Fibroblast of peridontal ligament (primary cell): ENCODE measurements around the gene AVEN.
"Not testable (repeated sequence)": the region's sequence is repeated elsewhere in the genome, so short reads cannot be mapped to it uniquely, and the experiment has no call there.

Source experiments
- DNase-seq: peaks from one replicate; pipeline ENCODE4 v3.0.0-alpha.2; 2010; ENCODE audit errors: extremely low read depth

Gene AVEN

DNA sequence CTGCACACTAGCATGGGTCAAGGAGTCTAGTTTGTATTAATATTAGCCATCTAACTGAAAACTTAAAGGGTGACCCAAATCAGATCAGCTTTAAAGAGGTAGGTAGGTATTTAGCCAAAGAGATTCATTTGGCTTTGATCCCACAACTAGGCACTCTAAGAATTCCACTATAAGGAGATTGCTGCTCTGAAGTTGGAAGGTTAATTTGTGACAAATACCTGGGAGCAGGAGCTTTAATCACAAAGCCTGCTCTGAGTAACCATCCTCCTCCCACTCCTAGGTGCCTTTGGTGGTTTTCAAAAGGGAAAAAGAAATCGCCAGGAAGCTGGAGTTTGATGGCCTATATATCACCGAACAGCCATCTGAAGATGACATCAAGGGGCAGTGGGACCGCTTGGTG lies 191.0 kb downstream of the AVEN start:
- DNase-seq: no peak

DNA sequence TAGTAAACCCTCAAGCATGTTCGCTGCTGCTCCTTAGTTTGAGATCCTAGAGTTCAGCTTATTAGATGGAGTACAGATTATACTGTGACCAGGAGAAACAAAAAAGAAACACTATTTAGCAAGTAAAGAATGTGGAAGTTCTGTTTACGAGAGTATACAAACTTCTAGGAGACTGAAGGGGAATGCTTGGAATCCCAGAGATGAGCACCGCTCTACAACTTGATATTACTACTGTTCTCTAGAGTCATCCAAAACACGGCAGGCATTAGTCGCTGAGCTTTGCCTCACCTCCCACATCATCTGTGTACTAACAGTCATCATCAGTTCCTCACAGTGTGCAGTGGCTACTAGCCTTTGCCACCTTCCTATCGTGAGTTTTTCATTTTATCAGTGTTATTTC lies 192.1 kb downstream of the AVEN start:
- no peak for DNase-seq

DNA sequence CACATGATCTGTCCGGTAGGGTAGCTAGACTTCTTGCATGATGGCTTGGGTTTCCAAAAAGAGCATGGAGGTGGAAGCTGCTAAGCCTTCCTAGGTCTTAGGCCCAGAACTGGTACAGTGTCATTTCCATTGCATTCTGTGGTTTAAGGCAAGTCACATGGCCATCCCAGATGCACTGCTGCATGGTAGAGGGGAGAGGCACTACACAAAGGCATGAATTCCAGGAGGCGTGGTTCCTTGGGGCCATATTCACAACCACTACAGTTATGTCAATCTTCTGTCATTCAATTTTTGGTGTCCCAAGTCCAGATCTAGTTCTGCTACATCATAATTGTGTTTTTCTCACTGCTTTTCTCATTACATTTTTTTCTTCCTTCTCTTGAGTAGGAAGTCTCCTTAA lies 192.9 kb downstream of the AVEN start:
- no peak for DNase-seq

DNA sequence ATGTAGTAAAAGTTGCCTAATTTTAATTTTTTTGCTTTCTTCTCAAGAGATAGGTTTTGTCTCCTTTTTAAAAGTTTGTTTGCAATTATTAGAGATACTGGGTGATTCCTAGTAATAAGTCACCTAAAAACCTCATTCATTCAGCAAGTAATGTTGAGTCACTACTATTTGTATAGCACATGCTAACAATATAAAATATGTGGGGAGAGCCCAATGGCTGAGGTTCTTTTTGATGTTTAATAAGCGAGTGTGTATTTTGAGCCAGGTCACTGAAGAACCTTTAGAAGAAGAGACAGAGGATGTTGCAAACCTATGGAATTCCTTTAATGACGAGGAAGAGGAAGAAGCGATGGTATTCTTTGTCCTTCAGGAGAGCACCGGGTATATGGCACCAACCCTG lies 194.4 kb downstream of the AVEN start:
- DNase-seq: no peak

GRCh38 chr15:33844186-33844585 lies 194.8 kb downstream of the AVEN start:
- no peak for DNase-seq

GRCh38 chr15:33840615-33841014 lies 198.4 kb downstream of the AVEN start:
- DNase-seq: no peak

DNA sequence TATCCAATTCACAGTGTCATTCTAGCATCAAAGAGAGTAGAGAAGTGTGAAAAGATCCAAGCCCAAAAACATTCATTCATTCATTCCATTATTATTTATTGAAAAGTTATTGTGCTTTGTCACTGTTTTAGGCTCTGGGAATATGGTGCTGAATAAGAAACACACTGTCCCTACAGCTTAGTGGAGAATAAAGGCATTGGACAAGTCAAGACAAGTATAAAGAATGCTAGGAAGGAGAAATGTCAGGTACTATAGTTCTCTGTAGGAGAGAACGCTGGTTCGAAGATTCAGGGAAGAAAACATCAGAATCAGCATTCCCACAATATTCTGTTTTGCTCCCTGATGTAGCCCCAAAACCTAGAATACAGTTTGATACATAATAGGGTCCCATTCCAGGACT lies 199.5 kb downstream of the AVEN start:
- DNase-seq: no peak

GRCh38 chr15:33837294-33837693 lies 201.7 kb downstream of the AVEN start:
- no peak for DNase-seq

- DNase-seq: no peak
Measured at GRCh38 chr15:33834892-33835743, 203.9 kb downstream of the AVEN start.

- DNase-seq: no peak
Measured at GRCh38 chr15:33831646-33832045, 207.4 kb downstream of the AVEN start.

DNA sequence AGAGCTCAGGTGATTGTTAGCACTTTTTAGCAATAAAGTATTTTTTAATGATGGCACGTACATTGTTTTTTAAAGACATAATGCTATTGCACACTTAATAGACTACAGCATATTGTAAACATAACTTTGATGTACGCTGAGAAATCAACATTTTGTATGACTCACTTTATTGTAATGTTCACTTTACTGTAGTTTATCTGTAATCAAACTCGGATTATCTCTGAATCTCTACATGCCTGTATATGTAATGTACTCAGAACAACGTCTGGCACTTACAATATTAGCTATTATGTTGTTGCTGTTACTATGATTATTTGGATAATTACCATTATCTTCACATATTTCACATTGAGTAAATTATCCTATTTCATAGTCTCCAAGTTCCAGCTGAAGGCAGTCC lies 208.7 kb downstream of the AVEN start:
- no peak for DNase-seq

DNA sequence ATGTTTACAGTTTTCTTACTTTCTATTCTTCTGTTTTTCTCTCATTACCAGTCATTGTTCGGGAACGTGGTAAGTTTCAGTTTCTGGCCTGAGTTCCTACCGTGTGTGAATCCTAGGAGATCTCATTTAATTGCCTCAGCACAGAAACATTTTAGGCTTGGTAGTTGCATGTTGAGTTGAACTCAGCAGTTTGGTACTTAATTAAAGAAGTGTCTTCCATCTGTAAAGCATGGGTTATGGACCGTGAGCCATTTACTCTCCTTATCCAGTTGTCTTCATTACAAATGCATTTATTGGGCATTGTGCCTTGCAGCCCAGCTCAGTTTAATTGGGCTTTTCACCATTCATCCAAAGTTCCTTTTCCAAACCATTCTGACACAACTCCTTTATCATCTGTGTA lies 212.8 kb downstream of the AVEN start:
- no peak for DNase-seq

GRCh38 chr15:33825453-33825852 lies 213.6 kb downstream of the AVEN start:
- DNase-seq: no peak

DNA sequence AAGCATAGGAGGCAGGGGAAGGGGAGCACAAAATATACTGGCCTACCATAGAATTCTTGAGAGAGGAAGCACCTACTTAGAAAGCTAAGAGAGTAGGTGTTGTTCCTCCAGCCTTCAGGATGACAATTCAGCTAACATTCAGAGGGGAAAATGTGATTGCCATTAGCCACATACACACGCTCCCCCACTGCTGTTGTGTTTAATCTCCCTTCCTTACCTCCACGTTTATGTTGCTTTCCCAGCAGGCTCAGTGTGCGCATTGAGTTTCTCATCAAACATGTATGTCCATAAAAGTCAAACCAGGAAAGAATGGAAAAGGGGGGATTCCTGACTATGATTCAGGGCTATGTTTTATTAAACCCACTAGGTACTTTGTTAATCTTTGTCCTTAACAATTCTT lies 215.9 kb downstream of the AVEN start:
- no peak for DNase-seq

GRCh38 chr15:33822479-33822878 lies 216.5 kb downstream of the AVEN start:
- DNase-seq: no peak

- not testable (repeated sequence) for DNase-seq
Measured at GRCh38 chr15:33819499-33819898, 219.5 kb downstream of the AVEN start.
